CD1c-positive myeloid dendritic cell (primary cell): Measurements from ENCODE around the gene KIAA1328.

ENCODE experiments used
- DNase-seq: peaks from one replicate; pipeline ENCODE4 v3.0.0-alpha.2; 2016; ENCODE audit errors: extremely low spot score

The KIAA1328 gene

GRCh38 chr18:36950960-36951359 lies 122.0 kb downstream of the KIAA1328 start:
- no peak for DNase-seq

GRCh38 chr18:36953047-36953446 lies 124.1 kb downstream of the KIAA1328 start:
- DNase-seq = no peak

GRCh38 chr18:36960038-36960437 lies 131.1 kb downstream of the KIAA1328 start:
- DNase-seq = no peak

- DNase-seq = no peak
Observed at GRCh38 chr18:36963464-36963863, 134.5 kb downstream of the KIAA1328 start.

GRCh38 chr18:36974686-36975085 lies 145.8 kb downstream of the KIAA1328 start:
- DNase-seq = no peak

- DNase-seq = no peak
Observed at GRCh38 chr18:36977121-36977520, 148.2 kb downstream of the KIAA1328 start.

- DNase-seq = no peak
Observed at GRCh38 chr18:36993068-36993467, 164.1 kb downstream of the KIAA1328 start.

GRCh38 chr18:37006742-37007141 lies 177.8 kb downstream of the KIAA1328 start:
- no peak for DNase-seq

- no peak for DNase-seq
Observed at GRCh38 chr18:37012452-37012851, 183.5 kb downstream of the KIAA1328 start.

GRCh38 chr18:37019157-37019827 lies 190.4 kb downstream of the KIAA1328 start:
- DNase-seq = no peak

GRCh38 chr18:37033419-37033818 lies 204.5 kb downstream of the KIAA1328 start:
- DNase-seq = no peak

- DNase-seq = no peak
Observed at GRCh38 chr18:37042381-37042780, 213.5 kb downstream of the KIAA1328 start.

GRCh38 chr18:37055137-37055802 lies 226.3 kb downstream of the KIAA1328 start:
- DNase-seq = no peak

GRCh38 chr18:37064187-37064586 lies 235.3 kb downstream of the KIAA1328 start:
- DNase-seq = no peak

- DNase-seq = no peak
Observed at GRCh38 chr18:37065254-37065653, 236.3 kb downstream of the KIAA1328 start.

- no peak for DNase-seq
Observed at GRCh38 chr18:37084912-37085311, 256.0 kb downstream of the KIAA1328 start.

GRCh38 chr18:37085362-37085761 lies 256.4 kb downstream of the KIAA1328 start:
- DNase-seq = no peak

- DNase-seq = no peak
Observed at GRCh38 chr18:37107748-37108522, 279.0 kb downstream of the KIAA1328 start.

GRCh38 chr18:37122877-37123276 lies 293.9 kb downstream of the KIAA1328 start:
- DNase-seq = no peak

GRCh38 chr18:37124516-37124915 lies 295.6 kb downstream of the KIAA1328 start:
- no peak for DNase-seq

- no peak for DNase-seq
Observed at GRCh38 chr18:37135177-37135576, 306.2 kb downstream of the KIAA1328 start.

GRCh38 chr18:37138456-37138855 lies 309.5 kb downstream of the KIAA1328 start:
- DNase-seq = no peak

GRCh38 chr18:37139876-37140275 lies 310.9 kb downstream of the KIAA1328 start:
- no peak for DNase-seq
